HepG2 (cell line): ENCODE measurements around the gene ZBTB7B.

Experiments used
- CEBPB ChIP-seq: IDR thresholded peaks from 2 replicates; pipeline ENCODE4 v1.6.1; 2011; ENCODE audit warnings: low read depth, low read length, improper control_type of control experiment, borderline replicate concordance
- CEBPG ChIP-seq: IDR thresholded peaks from 2 replicates; pipeline ENCODE4 v1.6.1; 2016
- CTCF ChIP-seq: sonication (generic); formaldehyde crosslinking; IDR thresholded peaks from 2 replicates; pipeline ENCODE4 v1.5.0; 2020; ENCODE audit warnings: mild to moderate bottlenecking, missing genetic modification reagents, moderate library complexity
- POLR2A ChIP-seq, 2 experiments: IDR thresholded peaks; 2 replicates each; pipeline ENCODE4 v1.6.1; 2011; ENCODE audit warnings: low read depth in 2 of 2, low read length in 2 of 2, mild to moderate bottlenecking in 1 of 2, moderate library complexity in 1 of 2; ENCODE audit not compliant: insufficient read depth in 1 of 2
- SUZ12 ChIP-seq: fragments of 150-350 bp; IDR thresholded peaks from 2 replicates; pipeline ENCODE4 v1.6.1; 2014; ENCODE audit warnings: low read depth, low read length
- ZMYM3 ChIP-seq: sonication (generic); formaldehyde crosslinking; IDR thresholded peaks from 2 replicates; pipeline ENCODE4 v1.5.1; 2020; ENCODE audit warnings: mild to moderate bottlenecking, missing genetic modification reagents
- TF ChIP-seq, protein P1 (sequence below): sonication (generic); formaldehyde crosslinking; IDR thresholded peaks from 2 replicates; pipeline ENCODE4 v1.4.0; 2020; ENCODE audit warnings: missing genetic modification reagents, borderline replicate concordance
- TF ChIP-seq, protein P2 (sequence below): sonication (generic); formaldehyde crosslinking; IDR thresholded peaks from 2 replicates; pipeline ENCODE4 v1.5.1; 2020; ENCODE audit warnings: missing genetic modification reagents, mild to moderate bottlenecking, borderline replicate concordance

DNA sequence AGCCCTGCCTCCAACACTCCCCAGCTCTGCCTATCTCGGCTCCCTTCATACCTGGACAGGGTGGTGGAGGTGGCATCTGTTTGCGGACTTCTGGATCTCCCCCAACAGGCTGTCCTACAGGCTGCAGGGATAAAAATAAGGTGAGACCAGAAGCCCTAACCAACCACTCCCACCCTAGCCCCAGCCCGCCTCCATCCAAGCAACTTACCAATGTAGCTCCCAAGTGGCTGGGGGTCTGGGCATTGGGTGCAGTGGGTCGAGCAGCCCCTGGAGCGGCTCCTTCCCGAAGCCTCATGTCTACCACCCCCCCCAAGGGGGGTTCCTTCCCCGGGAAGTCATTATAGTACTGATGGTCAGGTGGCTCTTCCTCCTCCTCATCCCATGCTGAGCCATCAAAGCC lies 36.5 kb upstream of the ZBTB7B start:
- no peak for TF ChIP-seq CEBPB
- no peak for TF ChIP-seq CTCF
- TF ChIP-seq SUZ12, result no peak
- TF ChIP-seq, protein P1, sequence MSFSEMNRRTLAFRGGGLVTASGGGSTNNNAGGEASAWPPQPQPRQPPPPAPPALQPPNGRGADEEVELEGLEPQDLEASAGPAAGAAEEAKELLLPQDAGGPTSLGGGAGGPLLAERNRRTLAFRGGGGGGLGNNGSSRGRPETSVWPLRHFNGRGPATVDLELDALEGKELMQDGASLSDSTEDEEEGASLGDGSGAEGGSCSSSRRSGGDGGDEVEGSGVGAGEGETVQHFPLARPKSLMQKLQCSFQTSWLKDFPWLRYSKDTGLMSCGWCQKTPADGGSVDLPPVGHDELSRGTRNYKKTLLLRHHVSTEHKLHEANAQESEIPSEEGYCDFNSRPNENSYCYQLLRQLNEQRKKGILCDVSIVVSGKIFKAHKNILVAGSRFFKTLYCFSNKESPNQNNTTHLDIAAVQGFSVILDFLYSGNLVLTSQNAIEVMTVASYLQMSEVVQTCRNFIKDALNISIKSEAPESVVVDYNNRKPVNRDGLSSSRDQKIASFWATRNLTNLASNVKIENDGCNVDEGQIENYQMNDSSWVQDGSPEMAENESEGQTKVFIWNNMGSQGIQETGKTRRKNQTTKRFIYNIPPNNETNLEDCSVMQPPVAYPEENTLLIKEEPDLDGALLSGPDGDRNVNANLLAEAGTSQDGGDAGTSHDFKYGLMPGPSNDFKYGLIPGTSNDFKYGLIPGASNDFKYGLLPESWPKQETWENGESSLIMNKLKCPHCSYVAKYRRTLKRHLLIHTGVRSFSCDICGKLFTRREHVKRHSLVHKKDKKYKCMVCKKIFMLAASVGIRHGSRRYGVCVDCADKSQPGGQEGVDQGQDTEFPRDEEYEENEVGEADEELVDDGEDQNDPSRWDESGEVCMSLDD (CRISPR knock-in tag), result no peak
- no peak for TF ChIP-seq CEBPG
- no peak for TF ChIP-seq ZMYM3 (CRISPR knock-in tag)
- no peak for TF ChIP-seq POLR2A (IDR thresholded peaks at IDR 0.05; ENCODE audit: insufficient read depth in 1 of 2, low read depth in 2 of 2, low read length in 2 of 2)
- TF ChIP-seq, protein P2, sequence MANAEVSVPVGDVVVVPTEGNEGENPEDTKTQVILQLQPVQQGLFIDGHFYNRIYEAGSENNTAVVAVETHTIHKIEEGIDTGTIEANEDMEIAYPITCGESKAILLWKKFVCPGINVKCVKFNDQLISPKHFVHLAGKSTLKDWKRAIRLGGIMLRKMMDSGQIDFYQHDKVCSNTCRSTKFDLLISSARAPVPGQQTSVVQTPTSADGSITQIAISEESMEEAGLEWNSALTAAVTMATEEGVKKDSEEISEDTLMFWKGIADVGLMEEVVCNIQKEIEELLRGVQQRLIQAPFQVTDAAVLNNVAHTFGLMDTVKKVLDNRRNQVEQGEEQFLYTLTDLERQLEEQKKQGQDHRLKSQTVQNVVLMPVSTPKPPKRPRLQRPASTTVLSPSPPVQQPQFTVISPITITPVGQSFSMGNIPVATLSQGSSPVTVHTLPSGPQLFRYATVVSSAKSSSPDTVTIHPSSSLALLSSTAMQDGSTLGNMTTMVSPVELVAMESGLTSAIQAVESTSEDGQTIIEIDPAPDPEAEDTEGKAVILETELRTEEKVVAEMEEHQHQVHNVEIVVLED (CRISPR knock-in tag), result no peak
